T-helper 2 cell (primary cell): Measurements from ENCODE around the gene NDUFAF7.
"Not testable (repeated sequence)": the region's sequence is repeated elsewhere in the genome, so short reads cannot be mapped to it uniquely, and the experiment has no call there.

ENCODE experiments used
- DNase-seq, 5 experiments: peaks; one replicate each; pipeline versions ENCODE4 v3.0.0 to v3.0.0-alpha.2; 2012 to 2022

NDUFAF7 gene

GRCh38 chr2:37284381-37284780 is 52.9 kb downstream of the NDUFAF7 start:
- DNase-seq, result no peak

GRCh38 chr2:37287966-37288365 is 56.5 kb downstream of the NDUFAF7 start:
- DNase-seq, result peak in 1 of 5 experiments; percentile 24

GRCh38 chr2:37291680-37292079 is 60.2 kb downstream of the NDUFAF7 start:
- no peak for DNase-seq

GRCh38 chr2:37294858-37295257 is 63.4 kb downstream of the NDUFAF7 start:
- not testable (repeated sequence) for DNase-seq

DNA sequence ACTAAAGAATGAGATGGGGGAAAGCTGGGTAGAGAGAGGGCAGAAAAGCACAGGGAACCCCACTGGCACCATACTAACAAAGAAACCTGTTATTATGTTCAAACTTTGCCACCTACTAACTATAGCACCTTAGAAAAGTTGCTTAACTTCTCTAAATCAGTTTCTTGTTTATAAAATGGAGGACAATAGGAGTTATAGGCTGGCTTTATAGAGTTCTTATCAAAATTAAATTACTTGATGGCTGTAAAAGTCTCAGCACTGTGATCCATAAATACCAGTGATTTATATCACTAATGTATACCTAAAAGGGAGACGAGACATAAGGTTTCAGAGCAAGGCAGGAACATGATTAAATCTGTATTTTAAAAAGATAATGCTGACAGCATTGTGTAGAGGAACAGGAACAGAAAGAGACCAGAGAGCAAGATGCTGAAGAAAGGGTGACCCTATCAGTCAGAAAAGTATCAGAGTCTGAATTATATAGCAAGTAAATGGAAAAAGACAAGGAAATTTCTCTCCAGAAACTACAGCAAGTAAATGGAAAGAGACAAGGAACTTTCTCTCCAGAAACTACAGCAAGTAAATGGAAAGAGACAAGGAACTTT is 64.1 kb downstream of the NDUFAF7 start:
- DNase-seq, result no peak

DNA sequence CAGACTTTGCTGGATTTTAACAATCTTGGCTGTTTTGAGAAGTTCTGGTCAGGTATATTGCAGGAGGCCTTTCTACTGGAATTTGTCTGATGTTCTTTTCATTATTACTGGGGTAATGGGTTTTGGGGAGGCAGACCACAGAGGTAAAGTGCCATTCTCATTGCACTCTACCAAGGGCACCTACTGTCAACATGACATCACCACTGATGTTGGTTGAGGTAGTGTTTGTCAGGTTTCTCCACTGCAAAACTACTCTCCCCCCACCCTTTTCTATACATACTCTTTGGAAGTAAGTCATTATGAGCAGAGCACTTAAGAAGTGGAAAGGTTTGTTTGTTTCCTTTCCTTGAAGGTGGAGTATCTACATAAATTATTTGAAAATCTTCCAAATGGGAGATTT is 66.2 kb downstream of the NDUFAF7 start:
- DNase-seq, result no peak
